Measurements from ENCODE around the gene FOXA1.
A peak's percentile ranks its signal among the peaks of the same experiment; 100 is the strongest.

FOXA1 gene

DNA sequence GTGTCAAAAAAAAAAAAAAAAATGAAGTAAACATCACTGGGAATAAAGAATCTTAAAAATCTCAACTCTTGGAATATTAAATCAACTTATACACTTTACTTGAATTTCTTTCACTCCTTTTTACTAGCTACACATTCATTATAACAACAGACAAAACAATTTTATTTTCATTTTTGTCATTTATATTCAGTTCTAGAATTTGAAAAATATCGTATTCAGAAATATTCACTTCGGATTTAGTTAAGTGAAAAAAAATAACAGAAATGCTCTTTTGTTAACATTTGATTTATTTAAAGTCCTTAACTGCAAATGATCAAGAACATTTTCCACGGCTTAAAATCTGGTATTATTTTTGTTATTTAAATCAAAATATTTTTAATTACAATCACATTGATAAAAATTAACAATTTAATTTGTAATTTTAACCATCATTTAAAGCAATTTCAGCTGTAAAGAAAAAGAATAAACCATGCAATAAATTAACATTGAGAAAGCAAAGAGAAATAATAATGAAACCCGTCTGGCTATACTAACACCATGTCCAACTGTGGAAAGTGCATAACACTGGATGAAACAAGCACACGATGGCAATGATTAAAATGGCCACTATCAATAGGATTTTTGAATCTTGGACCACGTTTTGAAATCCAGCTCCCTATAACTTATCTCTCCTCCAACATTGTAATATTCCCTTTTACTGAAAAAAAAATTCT lies 5.2 kb downstream of the FOXA1 start:
- DNase-seq (ENCODE audit: low read depth) = no peak

DNA sequence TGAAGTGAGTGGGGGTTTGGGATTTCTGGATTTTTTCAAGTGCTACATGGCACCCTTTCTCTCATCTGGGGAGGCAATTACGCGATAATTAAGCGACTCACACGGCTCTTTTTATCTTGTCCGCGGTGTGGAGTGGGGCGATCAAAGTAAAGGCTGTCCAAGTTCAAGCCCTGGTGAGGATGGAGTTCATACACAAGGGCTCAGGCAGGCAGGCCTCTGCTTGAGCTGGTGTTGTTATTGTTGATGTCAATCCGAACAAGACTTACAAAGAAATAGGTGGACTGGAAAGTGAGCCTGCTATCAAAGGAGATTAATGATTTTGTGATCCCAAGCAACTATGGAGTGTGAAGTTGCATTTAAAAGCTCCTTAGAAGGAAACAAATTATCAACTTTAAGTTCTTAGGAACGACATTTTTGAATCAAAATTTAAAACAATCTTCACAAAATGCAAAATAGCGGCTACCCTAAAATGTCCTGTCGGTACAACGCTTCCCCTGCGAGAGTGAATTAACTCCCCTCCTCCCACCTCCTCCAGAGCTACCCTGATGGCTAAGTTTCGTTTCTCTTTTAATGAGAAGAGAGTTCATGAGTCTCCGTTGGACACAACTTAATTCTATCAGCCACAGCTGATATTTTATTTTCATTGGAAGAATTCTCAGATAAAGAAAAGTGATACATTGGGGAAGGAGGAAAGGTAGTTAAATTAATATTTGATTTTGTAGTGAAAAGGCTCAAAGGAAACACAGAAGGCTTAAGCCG lies 5.9 kb downstream of the FOXA1 start:
- DNase-seq (ENCODE audit: low read depth) = no peak

DNA sequence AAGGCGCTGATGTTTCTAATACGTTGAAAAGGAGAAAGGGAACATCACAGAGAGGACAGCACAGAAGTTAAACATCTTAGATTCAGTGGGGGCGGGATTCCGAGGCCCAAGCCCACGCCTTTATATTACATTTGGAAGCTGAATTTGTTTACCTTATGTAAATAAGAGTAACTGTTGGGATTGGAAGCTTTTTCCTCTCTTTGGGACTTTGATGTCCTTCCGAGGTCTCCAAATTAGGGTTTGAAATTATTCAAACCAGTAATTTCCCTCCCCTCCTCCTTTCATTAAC lies 6.4 kb downstream of the FOXA1 start:
- DNase-seq (ENCODE audit: low read depth) = no peak

DNA sequence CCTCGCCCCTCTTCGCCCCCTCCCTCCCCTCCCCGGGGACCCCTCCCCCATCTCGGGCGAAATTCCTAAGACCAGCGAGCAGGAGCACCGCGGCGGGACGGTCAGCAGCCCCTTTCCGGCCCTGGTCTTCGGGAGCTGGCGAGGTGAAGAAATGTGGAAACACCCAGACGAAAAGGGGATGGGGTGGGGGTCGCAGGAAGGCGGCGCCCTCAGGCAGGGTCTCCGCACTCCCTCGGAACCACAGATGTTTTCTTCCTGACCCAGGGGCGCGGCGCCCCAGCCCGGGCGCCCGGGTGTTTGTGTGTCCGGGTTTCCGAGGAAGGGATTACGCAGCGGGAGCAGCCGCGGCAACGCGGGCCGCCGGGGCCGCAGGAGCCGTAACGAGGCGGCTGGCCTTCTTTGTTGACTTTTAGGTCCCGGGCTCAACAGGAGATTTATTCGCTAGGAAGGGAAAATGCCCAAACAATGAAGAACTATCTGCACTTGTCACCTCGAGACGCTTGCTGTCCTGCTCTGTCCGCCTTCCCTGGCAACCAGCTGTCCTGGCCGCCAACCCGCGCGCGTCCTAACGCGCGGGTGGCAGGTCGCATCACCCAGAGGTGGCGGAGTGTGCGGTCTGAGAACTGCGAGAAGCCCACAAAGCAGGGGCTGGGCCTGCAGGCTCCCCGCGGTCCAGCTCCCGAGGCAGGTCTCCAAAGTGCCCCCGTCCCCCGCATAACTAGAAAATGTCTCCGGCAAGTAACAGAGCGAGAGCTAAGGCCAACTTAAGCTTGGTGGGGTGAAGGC lies 7.0 kb downstream of the FOXA1 start:
- DNase-seq (ENCODE audit: low read depth) = no peak

DNA sequence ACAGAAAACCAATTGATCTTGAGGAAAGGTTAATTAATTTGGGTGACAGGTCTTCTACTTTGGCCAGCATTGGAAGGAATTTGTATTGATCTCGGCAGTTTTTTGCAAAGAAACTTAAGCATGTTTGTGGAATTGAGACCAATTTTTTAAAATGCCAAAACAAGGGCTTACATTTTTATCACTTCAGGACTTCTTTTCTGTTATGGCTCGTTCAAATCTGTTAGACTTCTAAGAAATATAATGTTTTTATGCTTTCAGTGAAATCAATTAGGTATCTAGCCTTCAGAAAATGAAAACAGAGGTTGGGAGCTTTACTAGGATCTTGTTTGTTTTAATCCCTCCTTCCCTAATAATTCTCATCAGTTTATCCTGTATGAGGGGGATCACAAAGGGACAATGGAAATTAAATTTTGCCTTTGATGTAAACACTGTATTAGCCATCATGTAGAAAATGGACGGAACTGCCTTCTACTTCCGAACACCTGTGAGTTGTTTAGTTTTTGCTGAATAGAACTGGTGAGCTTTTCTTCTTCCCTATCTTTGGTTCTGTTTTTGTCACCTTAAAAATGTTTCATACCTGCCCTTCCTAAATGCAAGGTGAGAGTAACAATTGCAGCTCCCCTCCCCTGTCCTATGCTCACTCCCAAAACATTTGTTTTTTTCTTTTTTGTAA lies 7.8 kb downstream of the FOXA1 start:
- no peak for DNase-seq (ENCODE audit: low read depth)

DNA sequence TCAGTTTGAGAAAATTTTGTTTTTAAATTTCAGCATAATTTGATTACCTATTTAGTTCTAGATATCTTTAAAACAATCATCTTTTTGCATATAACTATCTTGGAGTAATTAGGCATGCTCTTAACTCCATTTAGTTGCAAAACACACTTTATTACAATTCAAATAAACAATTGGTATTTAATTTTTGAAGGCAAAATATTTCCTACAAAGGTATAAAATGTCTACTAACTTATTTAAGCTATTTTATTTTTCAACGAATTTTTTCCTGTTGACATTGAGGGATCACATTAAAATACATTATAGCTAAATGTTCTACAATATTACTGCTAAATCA lies 8.3 kb downstream of the FOXA1 start:
- DNase-seq (ENCODE audit: low read depth) = no peak

DNA sequence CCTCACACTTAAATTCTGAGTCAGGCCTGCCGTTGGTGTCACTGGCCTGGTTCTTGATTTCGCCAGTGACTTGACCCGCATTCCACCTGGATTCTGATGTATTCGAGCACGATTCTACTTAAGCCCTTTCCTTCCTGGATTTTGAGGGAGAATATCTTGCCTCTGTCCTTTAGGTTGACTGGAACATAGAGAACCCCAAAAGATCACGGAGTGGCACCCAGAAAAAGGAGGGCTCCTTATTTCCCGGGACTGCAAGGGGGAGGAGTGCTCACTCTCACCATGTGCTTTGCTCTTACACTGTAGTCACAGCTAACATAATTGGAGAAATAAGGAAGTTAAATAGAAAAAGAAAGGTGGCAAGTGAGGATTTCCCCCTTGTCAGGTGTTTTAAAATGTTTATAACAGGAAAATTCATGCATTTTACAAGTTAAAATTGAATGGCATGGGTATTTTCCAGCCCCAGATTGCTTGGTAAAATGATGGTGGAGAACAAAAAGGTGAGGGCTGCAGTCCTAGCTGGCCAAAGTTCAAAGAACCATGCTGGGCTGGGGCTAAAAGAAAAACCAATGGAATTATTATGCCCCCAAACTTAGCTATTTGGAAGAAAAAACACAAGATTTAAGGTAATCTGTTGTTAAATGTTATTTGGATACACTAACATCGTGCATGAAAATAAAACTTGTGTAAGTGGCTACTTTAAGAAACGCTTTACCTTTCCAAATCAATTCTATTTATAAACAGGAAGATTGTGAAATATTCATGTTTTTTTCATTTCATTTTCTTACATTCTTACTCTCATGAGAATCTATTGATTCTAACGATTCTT lies 8.9 kb downstream of the FOXA1 start:
- DNase-seq (ENCODE audit: low read depth) = no peak

DNA sequence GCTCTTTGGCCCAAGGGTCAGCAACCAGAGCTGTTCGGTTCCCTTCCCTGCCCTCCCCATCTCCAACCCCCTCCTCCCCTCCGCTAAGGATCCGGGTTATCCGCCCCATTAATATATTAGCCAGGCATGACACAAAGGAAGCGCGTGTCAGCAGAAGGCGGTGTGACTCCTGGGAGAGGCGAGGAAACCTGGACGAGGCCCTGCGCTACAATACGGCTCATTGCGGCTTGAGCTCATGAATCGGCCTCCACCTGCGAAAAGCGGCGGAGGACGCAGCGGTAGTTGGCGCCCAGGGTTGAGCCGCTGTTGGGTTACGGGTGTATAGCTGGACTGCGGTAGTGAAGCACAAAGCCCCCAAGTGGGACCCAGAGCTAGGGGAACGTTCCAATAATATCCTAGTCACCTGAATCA lies 9.9 kb downstream of the FOXA1 start:
- no peak for DNase-seq (ENCODE audit: low read depth)

DNA sequence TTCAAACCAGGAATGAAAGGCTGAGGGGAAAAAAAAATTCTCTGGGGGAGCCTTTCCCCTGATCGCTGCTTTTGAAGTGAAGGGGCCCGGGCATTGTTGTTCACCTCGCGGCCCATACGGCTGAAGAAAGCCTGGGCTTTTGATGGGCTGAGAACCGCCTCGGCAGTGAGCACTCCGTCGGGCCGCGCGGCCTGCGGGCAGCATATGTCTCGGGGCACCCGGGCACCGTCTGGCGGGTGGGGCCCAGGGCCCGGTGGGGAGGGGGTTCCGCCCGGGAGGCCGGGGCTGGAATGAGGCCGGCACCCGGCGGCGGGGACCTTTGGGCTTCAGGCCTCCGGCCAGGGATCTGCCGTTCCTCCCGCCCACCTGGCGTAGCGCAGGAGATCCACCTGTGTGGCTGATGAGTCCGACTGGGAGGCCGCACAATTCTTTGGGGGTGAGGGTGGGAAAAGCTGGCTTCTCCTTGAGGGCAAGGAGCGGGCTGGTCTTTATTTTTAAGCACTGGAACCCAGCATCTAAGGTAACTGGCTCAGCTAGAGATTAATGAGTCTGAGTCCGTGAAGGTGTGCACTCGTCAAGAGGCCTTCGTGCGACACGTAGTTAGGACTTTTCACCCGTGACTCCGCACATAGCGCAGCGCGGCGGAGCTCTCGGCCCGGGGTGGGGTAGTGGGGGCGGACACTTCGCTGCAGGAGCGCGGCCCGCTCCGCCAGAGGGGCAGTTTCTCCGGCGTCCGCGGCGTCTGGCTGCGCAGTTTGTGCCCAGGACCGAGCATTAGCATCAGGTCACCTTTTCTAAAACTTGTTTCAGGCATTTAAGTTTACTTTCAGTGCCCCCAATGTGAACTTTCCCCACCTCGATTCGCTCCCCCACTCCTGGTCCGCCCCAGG lies 10.6 kb downstream of the FOXA1 start:
- DNase-seq (ENCODE audit: low read depth) = no peak

DNA sequence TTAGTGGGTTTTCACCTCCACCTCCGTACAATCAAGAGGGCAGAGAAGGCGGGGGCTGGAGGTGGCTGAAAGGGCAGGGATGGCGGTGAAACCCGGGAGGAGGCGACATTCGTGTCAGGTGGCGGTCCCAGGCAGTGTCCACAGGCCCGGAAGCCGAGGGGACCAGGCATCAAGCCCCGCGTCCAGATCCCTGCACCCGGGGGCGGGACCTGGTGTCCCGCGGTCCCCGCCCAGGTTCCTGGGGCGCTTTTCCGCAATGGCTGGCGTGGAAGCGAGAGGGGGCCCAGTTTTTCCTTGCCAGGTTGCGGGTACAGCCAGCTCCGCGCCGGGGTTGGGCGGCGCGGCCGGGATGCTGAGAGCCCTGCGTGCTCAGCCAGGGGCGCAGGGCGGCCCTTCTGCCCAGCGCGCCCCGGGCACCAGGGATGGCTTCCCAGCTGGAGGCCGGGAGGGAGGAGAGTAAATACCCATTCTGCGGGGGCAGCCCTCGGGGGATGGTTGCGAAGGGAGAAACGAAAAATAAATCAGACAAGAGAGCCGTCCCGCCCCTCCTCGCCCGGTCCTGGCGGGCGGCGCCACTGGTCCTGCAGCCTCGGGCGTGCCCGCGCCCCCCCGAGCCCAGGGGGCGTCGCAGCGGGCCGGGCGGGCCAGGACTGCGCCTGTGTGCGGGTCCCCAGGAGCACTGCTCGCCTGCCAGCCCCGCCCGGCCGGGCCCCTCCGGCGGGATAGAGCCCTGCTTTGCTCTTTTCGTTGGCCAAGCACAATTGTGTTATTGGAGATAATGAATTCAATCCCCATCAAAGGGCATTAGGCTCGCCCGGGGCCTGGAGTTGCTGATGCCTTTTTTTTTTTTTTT lies 11.5 kb downstream of the FOXA1 start:
- no peak for DNase-seq (ENCODE audit: low read depth)

DNA sequence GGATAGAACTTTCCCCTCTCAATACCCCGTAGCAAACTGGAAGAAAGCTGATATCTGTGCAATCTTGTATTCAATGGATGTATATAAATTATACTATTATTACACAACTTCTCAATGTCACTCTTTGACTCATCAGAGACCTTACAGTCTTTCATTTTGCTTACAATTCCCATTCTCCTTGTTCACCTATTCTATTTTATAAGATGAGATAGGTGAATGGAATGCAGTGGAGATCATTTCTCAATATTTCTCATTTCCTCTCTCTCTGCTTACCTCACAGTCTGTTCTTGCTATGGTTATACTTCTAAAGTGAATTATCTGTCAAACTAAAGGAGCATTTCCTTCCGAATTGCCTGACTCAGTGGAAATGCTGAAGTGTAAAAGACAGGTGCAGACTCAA lies 14.9 kb downstream of the FOXA1 start:
- DNase-seq (ENCODE audit: low read depth) = no peak

DNA sequence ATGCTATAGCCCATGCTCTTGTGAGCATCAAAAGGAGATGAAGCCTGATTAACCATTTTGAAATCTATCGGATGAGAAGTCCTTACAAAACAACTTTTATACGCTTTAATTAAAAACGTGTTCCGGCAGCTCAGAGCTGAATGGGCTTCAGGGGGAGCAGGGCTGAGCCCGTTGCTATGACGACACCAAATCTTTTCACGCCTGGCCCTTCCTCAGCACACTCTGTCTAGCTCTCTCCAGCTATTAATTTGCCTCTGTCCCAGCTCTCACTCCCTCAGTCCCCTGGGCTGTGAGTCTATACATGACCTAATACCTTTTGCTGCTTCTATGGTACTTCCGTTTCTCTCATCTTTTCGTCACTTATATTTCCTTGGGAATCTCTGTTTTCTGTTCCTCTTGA lies 15.8 kb downstream of the FOXA1 start:
- DNase-seq (ENCODE audit: low read depth) = no peak

DNA sequence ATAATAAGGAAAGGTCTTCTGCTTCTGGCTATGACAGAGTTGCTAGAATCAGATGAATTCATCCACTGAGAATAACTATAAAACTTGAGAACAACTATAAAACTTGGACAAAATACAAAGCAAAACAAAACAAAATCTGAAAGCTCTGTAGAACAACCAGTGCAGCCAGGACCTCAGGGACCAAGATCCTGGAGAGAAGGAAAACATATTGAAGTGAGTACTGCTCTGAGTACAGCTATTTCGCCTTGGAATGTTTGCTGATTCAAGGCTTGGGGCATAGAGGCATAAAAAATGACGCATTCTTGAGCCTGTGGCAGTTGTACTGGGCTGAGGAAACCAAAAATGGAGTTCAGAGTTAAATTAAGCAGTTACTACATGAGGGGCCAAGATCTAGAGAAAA lies 21.7 kb downstream of the FOXA1 start:
- DNase-seq (ENCODE audit: low read depth) = peak; percentile 25

DNA sequence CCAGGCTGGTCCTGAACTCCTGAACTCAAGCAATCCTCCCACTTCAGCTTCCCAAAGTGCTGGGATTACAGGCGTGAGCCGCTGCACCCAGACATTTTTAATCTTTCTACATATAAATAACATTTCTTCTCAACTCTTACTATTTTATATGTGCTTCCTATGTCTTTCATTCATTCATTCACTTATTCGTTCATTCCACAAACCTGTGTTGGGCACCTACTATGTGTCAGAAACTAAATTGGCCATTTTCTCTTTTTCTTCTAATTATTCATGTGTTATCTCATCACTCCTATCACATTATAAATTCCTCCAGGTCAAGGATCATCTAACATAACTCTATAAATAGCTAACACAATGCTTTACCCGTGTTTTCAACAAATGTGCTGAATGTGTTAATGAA lies 23.7 kb downstream of the FOXA1 start:
- no peak for DNase-seq (ENCODE audit: low read depth)

DNA sequence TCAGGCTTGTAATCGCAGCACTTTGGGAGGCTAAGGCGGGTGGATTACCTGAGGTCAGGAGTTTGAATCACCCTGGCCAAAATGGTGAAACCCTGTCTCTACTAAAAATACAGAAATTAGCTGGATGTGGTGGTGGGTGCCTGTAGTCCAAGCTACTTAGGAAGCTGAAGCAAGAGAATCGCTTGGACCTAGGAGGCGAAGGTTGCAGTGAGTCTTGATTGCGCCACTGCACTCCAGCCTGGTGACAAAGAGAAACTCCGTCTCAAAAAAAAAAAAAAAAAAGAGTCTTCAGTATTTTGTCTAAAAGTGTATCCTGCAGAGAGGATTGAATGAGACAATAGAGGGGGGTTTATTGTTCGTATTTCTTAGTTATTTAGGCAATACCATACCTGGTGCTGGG lies 25.3 kb downstream of the FOXA1 start:
- DNase-seq (ENCODE audit: low read depth) = no peak

DNA sequence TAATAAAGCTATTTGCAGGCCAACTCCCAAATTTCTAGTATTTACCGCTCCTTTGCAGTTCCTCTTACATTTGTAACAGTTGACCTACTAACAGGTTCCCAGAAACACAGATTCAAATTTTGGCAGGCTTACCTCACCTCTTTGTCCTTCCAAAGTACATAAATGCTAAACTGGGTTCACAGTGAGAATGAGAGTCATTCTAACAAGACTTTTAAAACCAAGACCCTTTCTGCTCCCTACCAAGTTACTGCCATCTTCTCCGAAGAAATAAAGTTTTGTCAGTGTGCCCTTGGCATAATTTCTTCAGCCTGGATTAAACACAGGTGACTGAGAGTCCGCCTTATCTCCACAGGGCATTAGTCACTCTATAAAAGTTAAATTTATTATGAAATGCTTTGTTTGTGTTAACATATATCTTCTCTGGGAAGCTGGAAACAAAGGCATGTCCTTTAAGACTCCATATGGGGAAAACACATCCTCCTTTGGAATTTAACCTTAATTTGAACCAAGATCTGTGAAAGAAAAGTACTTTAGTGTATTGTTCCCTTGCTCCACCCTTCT lies 28.2 kb downstream of the FOXA1 start:
- no peak for DNase-seq (ENCODE audit: low read depth)

DNA sequence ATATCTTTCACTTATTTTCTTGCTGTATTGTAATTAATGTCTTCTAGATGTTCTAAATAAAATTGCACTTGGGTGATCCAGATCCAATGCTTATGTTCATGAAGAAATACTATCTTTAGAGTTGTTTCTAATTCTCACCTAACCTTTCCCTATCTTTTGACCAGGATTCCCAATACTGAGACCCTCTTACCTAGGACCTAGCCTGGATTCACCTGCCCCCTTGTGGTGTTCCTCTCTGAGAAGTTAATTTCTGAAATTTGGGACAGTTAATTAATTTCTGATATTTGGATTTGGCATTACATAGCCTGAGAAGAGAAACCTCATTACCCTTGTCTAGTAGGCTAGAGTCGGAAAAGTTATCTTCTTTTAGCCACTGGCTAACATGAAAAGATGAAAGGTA lies 29.5 kb downstream of the FOXA1 start:
- no peak for DNase-seq (ENCODE audit: low read depth)

DNA sequence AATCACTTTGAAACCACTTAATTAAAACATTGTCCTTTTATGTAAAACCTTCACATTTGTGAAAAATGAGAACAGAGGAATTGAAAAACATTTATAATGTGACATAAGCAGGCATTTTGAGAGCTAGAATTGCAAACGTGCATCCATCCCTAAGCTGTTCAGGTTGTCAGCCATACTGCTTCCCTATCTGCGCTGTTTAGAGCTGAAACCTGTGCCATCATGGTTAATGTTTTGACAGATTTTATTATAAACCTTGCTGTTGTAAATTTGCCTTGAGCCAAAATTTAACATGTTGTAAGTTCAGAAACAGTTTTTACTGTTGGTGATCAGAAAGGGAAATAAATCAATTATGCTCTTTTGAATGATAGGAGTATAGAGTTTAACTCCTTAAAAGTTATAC lies 31.9 kb downstream of the FOXA1 start:
- no peak for DNase-seq (ENCODE audit: low read depth)

DNA sequence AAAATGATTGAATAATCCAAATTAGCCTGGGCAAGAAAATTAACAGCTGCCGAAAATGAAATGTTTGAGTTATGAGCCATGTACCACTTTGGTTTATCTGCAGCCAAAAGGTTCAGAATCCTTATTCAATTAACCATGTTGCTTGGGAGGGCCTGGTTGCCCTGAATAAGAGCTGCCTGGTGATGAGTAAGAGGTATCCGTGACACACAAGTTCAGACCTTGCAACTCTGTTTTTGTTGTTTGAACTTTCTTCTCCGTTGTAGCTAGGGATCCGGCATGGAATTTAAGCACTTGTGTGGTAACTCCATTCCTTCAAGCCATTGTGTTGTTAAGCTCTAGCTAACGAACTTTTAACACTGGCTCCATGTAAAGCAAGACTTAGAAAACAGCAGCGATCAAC lies 35.7 kb downstream of the FOXA1 start:
- DNase-seq (ENCODE audit: low read depth) = peak; percentile 7

DNA sequence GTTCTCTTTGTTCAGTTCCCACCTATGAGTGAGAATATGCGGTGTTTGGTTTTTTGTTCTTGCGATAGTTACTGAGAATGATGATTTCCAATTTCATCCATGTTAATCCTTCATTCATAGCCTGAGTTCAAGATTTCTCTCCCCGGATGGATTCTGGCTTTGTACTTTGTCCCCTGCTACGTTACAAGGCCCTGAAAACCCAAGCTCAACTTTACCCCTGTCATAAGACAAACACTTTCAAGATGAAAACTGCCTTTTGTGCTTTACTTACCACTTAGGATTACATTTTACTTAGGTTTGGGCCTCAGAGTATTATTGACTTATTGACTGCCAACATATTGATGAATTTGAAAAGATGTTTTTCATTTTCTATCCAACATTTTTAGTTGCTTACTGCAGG lies 36.3 kb downstream of the FOXA1 start:
- no peak for DNase-seq (ENCODE audit: low read depth)

Data from EH (cell line).